Dedifferentiated amniotic fluid mesenchymal stem cell (primary cell): Measurements from ENCODE around the gene SACS.

Experiments
- DNase-seq: peaks from one replicate; pipeline ENCODE4 v3.0.0-alpha.2; 2016; ENCODE audit errors: extremely low spot score

The SACS gene

DNA sequence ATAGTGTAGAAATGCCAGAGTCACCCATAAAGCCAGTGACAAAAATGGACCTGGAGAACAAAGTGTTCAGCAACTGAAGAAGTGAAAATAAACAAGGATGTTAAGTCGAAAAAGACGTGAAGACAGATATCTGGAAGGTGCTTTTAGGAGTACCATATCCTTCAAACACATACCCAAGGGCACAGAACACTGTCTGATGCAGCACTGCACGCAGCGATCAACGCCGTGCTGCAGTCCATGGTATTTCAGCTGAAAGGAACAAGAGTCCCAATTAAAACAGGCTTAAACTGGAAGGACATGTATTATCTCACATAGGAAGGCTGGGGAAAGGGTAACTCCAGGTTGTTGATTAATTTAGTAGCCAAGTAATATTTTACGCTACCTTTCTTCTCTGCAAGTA, 144.5 kb downstream of the SACS start:
- no peak for DNase-seq

GRCh38 chr13:23288564-23288963, 144.9 kb downstream of the SACS start:
- no peak for DNase-seq

DNA sequence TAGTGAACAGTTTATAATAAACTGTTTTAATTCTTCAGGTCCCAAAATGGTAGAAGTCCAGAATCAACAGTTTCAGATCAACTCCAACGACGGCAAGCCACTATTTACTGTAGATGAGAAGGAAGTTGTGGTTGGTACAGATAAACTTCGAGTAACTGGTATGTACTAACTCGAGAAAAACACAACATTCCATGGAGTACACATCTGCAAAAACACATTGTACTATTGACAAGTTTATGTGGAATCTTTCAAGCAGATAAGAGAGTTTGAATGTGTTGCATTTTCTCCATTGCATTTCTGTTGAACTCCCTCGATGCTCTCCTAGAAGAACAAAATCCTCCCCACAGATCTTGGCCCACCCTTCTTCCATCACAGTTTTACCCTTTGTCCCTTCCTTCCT, 154.2 kb downstream of the SACS start:
- DNase-seq, result no peak
